ENCODE measurements around the gene CLSTN2. TPM values are rescaled to one million over a fixed set of nuclear protein-coding genes. Genes with fewer than 3 reads are reported as not detected.

CLSTN2 gene
- total and polyA plus RNA-seq, 2 of the 8 experiments (the other 6 are each of a cell fraction or from before 2014, with no cell fraction given): 0.39 to 0.52 TPM

DNA sequence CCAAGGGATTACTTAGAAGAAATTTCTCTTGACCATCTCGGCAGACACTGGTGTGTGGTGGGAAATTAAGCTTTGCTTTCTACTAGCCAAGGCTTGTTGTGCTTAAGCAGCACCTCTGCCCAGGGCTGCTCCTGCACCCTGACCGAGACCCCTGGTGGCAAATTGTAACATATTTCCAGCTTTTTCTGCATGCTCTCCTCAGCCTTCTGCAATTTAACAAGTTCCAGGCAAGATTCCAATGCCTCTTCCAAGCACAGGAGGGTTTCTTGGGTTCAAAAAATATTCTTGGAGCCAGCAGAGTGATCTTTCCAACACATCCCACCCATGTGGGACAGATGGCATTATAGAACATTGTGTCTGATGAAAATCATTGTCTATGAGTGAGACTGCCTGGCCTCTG lies 210.5 kb downstream of the CLSTN2 start:
- Histone ChIP-seq H3K23ac (ENCODE audit: insufficient read length) (no peak overlapping the region), H2AFZ (ENCODE audit: low read length) (no peak overlapping the region), H3K4ac (replicated peaks; ENCODE audit: insufficient read length, low read depth, low read length) (no peak overlapping the region), H3K14ac (ENCODE audit: insufficient read length) (no peak overlapping the region), H3K27ac (ENCODE audit: low read depth, low read length) (no peak overlapping the region), H3K79me2 (ENCODE audit: control insufficient read depth in 1 of 2, insufficient read depth in 2 of 2, low read length in 2 of 2) (no peaks in the 10 kb centered on the region), H3K27me3 (replicated peaks in 1 of 4; ENCODE audit: control insufficient read depth in 3 of 4, extremely low read depth in 1 of 4, insufficient read depth in 3 of 4, low read length in 3 of 4) (no peaks in the 10 kb centered on the region), H3K79me1 (ENCODE audit: low read depth, low read length) (no peaks in the 10 kb centered on the region), H3K18ac (ENCODE audit: extremely low read depth, low read length) (no peak overlapping the region), H3K4me3 (ENCODE audit: extremely low read depth in 1 of 4, insufficient read depth in 2 of 4, low read depth in 3 of 4, low read length in 4 of 4) (no peak overlapping the region), H3K23me2 (ENCODE audit: low read depth, low read length) (no peaks in the 10 kb centered on the region), H3K36me3 (ENCODE audit: control insufficient read depth in 2 of 4, insufficient read depth in 4 of 4, low read length in 3 of 4) (no peaks in the 10 kb centered on the region), H4K5ac (ENCODE audit: insufficient read length, low read depth, low read length) (no peak overlapping the region), H2BK12ac (ENCODE audit: low read depth, low read length) (no peak overlapping the region), H2BK120ac (replicated peaks; ENCODE audit: low read depth, low read length) (no peak overlapping the region), H2AK5ac (ENCODE audit: low read depth, low read length) (no peak overlapping the region), H2BK20ac (ENCODE audit: low read length) (no peak overlapping the region), H2BK5ac (ENCODE audit: low read depth, low read length) (no peak overlapping the region), H3K9me3 (ENCODE audit: insufficient read depth in 2 of 2, low read depth in 1 of 2, low read length in 1 of 2) (no peaks in the 10 kb centered on the region), H3K56ac (replicated peaks; ENCODE audit: insufficient read length, low read depth, low read length) (no peak overlapping the region), H2BK15ac (ENCODE audit: low read length) (no peak overlapping the region), H3K9ac (replicated peaks in 1 of 4; ENCODE audit: extremely low read depth in 1 of 4, low read depth in 3 of 4, low read length in 3 of 4) (no peak overlapping the region), H4K8ac (ENCODE audit: extremely low read depth, insufficient read depth, low read length) (no peak overlapping the region), H4K20me1 (replicated peaks in 1 of 2; ENCODE audit: control insufficient read depth in 1 of 2, insufficient read depth in 2 of 2, low read length in 2 of 2) (no peaks in the 10 kb centered on the region), H3K4me2 (ENCODE audit: insufficient read depth in 1 of 2, low read depth in 2 of 2, low read length in 2 of 2) (no peak overlapping the region), H3K4me1 (replicated peaks in 1 of 4; ENCODE audit: control insufficient read depth in 3 of 4, insufficient read depth in 4 of 4, low read length in 3 of 4) (no peaks in the 10 kb centered on the region), H4K91ac (replicated peaks; ENCODE audit: insufficient read length, low read length) (no peak overlapping the region)
- TF ChIP-seq, protein P1, sequence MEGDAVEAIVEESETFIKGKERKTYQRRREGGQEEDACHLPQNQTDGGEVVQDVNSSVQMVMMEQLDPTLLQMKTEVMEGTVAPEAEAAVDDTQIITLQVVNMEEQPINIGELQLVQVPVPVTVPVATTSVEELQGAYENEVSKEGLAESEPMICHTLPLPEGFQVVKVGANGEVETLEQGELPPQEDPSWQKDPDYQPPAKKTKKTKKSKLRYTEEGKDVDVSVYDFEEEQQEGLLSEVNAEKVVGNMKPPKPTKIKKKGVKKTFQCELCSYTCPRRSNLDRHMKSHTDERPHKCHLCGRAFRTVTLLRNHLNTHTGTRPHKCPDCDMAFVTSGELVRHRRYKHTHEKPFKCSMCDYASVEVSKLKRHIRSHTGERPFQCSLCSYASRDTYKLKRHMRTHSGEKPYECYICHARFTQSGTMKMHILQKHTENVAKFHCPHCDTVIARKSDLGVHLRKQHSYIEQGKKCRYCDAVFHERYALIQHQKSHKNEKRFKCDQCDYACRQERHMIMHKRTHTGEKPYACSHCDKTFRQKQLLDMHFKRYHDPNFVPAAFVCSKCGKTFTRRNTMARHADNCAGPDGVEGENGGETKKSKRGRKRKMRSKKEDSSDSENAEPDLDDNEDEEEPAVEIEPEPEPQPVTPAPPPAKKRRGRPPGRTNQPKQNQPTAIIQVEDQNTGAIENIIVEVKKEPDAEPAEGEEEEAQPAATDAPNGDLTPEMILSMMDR (IDR thresholded peaks at IDR 0.05; ENCODE audit: control extremely low read depth in 1 of 3, insufficient read depth in 1 of 3, low read depth in 1 of 3, low read length in 3 of 3): peak in 1 of 3 experiments; percentile 4; a peak in 1 of 4 replicates
- TF ChIP-seq MAFK (IDR thresholded peaks at IDR 0.05; ENCODE audit: low read depth, low read length): no peak
- peak in 1 of 2 experiments; percentile 16; a peak in 1 of 4 replicates for TF ChIP-seq RAD21 (IDR thresholded peaks at IDR 0.05 in 1 of 2, conservative IDR thresholded peaks at IDR 0.05 in 1 of 2; ENCODE audit: low read depth in 2 of 2, low read length in 2 of 2)
- FAIRE-seq (no peak), DNase-seq (ENCODE audit: low read depth in 1 of 2, low spot score in 2 of 2) (no peak)
- CTCF ChIA-PET (ENCODE audit: partially characterized antibody): interaction anchor here (0.6 to 3.3 kb wide), 7 partner anchors 11 to 188 kb away, joined by 3 to 16 read pairs (median 3); no protein-coding TSS in a partner anchor
- POLR2A ChIA-PET (ENCODE audit: partially characterized antibody): interaction anchor here (0.5 kb wide), 1 partner anchor 13 kb away, joined by 3 read pairs; no protein-coding TSS in a partner anchor
- WGBS, 2 experiments (ENCODE audit: extremely low coverage in 1 of 2, insufficient coverage in 1 of 2, insufficient read length in 1 of 2, insufficient replicate concordance in 2 of 2, low coverage in 1 of 2, low lambda C conversion rate in 2 of 2, missing lambda C conversion rate in 1 of 2): 85% methylated on average over 2 of the region's 2 CpGs; no CpG with 5 or more reads in 1 of the 2 experiments

Measured in H1 (cell line).